HG03135 (cell line): ENCODE data around the gene DNAAF5.
"Not testable (repeated sequence)": the region's sequence is repeated elsewhere in the genome, so short reads cannot be mapped to it uniquely, and the experiment has no call there.

ENCODE experiments used
- ATAC-seq: cut with Tn5 transposase; IDR thresholded peaks from one replicate; pipeline ENCODE4 v1.9.1; 2021; ENCODE audit warnings: mild to moderate bottlenecking, moderate library complexity; ENCODE audit not compliant: unreplicated experiment

The DNAAF5 gene

GRCh38 chr7:745431-746154, 19.1 kb downstream of the DNAAF5 start:
- no peak for ATAC-seq

GRCh38 chr7:746155-747061, 19.9 kb downstream of the DNAAF5 start:
- ATAC-seq: no peak

DNA sequence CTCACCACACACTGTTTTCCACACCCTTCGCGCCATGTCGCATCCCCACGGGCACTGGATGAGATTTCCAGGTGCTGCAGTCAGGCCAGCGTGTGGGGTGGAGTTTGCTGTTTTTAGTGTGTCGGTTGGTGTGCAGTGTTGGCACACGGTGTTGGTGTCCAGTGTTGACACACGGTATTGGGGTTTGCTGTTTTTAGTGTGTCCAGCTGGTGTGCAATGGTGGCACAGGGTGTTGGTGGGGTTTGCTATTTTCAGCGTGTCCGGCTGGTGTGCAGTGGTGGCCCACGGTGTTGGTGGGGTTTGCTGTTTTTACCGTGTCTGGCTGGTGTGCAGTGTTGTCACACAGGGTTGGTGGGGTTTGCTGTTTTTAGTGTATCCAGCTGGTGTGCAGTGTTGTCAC, 20.7 kb downstream of the DNAAF5 start:
- ATAC-seq: no peak

DNA sequence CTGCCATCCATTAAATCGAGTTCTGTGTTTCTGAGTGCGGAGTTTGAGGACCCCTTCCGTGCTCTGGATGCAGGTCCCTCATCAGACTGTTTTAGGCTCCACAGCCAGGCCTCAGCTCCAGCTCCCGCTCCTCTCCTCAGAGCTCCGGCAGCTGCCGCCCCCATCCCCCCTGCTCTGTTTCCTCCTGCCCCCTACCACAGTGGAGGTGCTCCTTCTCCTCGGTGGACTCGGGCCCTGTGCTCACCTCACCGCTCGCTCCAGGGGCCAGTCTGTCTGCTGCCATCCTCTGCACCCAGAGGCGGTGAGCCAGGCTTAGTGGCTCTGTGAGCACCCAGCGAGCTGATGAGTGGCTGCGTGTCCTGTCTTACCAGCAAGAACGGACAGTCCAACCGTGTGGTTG, 21.9 kb downstream of the DNAAF5 start:
- no peak for ATAC-seq

GRCh38 chr7:749140-749551, 22.6 kb downstream of the DNAAF5 start:
- ATAC-seq: no peak

DNA sequence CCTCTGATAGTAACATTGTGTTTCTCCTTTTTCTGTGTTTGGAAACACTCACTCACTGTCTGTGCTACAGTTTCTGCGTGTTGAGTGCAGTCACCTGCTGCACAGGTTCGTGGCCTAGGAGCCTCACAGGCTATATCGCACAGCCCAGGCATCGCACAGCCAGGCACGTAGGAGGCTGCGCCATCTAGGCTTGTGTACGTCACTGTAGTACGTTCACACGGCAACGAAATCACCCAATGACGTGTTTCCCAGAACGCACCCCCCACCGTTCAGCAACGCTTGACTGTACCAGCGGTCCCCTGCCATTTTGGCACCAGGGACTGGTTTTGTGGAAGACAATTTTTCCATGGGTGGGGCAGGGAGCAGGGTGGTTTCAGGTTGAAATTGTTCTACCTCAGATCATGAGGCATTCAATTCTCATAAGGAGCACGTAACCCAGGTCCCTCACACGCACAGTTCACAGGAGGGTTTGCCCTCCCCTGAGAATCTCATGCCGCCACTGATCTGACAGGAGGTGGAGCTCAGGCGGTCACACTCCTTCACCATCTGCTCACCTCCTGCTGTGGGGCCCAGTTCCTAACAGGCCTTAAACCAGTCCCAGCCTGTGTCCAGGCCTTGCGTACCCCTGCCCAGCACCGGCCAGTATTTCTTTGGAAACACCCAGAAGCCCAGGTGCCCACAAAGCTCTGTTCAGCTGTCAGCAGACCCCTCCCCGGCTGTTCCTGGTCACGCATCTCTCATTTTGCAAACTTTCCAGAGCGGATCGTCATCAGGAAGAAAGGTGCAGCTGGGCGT, 23.8 kb downstream of the DNAAF5 start:
- ATAC-seq: no peak

GRCh38 chr7:751826-752225, 25.3 kb downstream of the DNAAF5 start:
- no peak for ATAC-seq

GRCh38 chr7:752256-752655, 25.8 kb downstream of the DNAAF5 start:
- ATAC-seq: not testable (repeated sequence)

- no peak for ATAC-seq
Observed at GRCh38 chr7:753190-753589, 26.7 kb downstream of the DNAAF5 start.

DNA sequence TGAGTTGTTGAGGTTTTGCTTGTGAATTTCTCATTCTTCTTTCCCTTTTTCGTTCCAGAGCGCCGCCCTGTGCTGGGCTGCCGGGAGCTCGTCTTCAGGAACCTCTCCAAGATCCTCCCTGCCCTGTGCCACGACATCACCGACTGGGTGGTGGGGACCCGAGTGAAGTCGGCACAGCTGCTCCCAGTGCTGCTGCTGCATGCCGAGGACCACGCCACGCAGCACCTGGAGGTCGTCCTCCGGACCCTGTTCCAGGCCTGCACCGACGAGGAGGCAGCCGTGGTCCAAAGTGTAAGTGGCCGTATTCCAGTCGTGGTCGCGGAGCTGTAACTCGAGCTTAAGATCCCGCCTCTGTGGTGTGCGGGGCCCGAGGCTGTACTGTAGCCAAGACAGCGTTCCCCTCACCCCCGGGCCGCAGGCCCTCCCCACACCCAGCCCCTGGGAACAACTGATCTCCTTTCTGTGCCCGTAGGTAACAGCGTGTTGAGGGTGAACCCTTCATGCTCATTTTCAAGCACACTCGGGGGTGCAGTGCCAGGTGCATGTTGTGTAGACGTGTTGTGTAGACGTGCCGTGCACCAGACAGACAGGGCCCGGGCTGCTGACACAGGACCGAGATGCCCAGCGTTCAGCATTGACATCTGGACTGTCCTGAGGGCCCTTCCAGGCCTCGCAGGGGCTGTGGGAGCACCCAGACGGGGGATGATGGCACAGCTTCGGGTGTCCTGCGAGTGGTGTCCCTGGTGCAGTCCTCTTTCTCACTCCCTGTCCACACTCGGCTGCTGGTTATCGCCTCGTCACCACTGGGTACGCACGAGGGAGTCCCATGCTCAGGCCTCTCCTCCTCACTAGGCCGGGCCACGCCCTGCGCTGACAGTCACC, 28.3 kb downstream of the DNAAF5 start:
- no peak for ATAC-seq

GRCh38 chr7:755413-755805, 28.9 kb downstream of the DNAAF5 start:
- ATAC-seq: no peak

DNA sequence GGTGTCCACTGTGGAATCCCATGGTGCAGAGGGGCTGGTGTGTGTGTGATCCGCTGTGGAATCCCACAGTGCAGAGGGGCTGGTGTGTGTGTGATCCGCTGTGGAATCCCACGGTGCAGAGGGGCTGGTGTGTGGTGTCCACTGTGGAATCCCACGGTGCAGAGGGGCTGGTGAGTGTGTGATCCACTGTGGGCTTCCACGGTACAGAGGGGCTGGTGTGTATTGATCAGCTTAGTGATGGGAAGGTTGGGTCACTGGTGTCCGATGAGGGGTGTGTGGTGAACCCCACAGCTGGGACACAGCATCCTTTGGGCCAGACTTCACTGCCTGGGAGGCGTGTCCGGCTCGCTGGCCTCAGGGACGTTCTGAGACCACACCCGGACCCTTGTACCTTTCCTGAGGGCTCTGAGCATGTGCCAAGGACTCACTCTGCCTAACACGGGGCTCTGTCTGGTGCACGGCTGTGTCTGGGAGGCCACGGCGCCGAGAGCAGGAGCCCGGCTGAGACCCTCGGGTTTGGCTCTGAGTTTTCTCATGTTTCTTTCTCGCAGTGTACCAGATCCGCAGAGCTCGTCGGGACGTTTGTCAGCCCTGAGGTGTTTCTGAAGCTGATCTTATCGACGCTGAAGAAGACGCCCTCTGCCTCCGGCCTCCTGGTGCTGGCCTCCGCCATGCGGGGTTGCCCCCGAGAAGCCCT, 29.9 kb downstream of the DNAAF5 start:
- no peak for ATAC-seq

DNA sequence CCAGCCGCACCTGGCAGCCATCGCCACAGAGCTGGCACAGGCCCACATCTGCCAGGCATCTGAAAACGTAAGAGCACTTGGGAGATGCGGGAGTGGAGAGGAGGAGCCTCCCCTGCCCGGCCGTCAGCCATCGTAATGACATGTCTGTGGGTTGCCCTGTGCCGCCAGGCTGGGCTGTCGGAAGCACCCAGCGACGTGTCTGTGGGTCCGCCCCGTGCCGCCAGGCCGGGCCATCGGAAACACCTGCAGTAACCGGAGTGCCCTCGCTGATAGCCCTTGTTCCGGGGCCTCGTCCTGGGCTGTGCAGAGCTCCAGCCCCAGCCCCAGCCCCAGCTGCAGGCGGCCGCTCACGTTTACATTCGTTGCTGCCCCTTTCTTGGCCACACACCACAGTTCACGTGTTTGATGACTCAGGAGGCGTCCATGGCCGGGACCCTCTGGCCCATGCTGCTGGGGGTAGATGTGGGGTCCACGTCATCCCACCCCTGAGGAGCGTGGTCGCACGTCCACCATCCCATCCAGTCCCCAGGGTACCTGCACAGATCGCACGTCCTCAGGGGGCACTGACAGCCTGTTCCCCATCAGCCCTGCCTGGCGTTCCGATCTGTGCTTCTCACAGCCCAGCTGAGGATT, 30.5 kb downstream of the DNAAF5 start:
- no peak for ATAC-seq

DNA sequence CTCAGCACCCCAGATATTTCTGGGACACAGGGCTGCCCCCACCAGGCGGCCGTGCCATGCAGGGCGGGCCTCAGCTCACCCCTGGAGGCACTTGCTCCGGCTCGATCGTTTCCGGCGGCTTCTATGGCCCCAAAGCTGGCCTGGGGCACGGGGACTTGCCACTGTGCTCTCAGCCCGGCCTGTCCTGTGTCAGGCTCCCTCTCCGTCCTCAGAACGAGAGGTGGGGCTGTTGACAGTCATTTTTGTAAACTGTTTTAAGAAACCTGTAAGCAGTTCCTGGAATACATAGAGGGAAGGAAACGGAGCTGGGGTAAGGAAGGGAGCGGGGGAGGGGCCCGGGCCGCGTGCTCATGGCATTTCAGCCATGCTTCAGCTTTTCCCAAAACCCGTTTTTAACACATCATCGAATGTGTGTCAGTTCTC, 31.3 kb downstream of the DNAAF5 start:
- no peak for ATAC-seq

GRCh38 chr7:759569-759968, 33.1 kb downstream of the DNAAF5 start:
- no peak for ATAC-seq

DNA sequence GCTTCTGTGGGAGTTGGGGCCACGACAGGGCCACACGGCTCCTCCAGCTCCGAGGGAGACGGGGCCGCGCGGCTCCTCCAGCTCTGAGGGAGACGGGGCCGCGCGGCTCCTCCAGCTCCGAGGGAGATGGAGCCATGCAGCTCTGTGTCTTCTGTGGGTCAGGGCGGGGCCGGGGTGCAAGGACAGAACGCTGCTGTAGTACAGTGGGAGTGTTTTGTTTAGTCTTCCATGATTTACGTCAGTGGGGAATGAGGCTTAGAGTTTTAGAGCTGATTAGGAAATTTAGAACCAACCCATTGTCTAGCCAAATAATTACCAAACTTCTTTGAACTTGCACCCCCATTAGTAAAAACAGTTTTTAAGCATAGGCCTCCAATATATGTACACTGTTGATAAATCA, 33.5 kb downstream of the DNAAF5 start:
- ATAC-seq: no peak

DNA sequence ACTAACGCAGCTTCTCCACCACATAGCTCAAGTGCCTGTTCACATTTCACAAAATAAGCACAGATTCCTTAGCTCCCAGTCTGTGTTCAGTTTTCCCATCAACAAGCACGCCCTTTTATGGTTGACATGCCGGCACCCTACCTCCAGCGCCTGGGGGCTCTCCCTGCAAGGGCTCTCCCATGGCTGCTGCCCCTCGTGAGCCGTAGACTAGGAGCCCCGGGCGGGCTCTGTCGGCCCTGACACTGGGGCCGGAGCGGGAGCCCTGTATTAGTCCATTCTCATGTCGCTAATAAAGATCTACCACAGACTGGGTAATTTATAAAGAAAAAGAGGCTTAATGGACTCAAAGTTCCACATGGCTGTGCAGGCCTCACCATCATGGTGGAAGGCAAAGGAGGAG, 34.6 kb downstream of the DNAAF5 start:
- ATAC-seq: no peak

- no peak for ATAC-seq
Observed at GRCh38 chr7:761631-762030, 35.1 kb downstream of the DNAAF5 start.

GRCh38 chr7:762885-763284, 36.4 kb downstream of the DNAAF5 start:
- ATAC-seq: no peak
